Esophagus muscularis mucosa (tissue), 4 donors: ENCODE data around the gene CDC34. TPM values are rescaled to one million over a fixed set of nuclear protein-coding genes. Genes with fewer than 3 reads are reported as not detected.

Source experiments
- DNase-seq: peaks from one replicate; pipeline ENCODE4 v3.0.0-alpha.2; 2017; ENCODE audit errors: extremely low spot score
- H3K27ac ChIP-seq, 4 donors: fragments of 200-600 bp; sonication (generic); replicated peaks in 1 of 4; 1 replicate in 3 of 4; 2 replicates in 1 of 4; pipeline ENCODE4 v1.5.1; 2016 to 2019; ENCODE audit warnings: mild to moderate bottlenecking in 1 of 4
- H3K27me3 ChIP-seq, 4 donors: fragments of 200-600 bp; sonication (generic); one replicate each; pipeline versions ENCODE4 v1.5.1 to v1.6.0; 2016 to 2019
- H3K36me3 ChIP-seq, 4 donors: fragments of 200-600 bp; sonication (generic); one replicate each; pipeline ENCODE4 v1.5.1; 2016 to 2019
- H3K4me1 ChIP-seq, 4 donors: fragments of 200-600 bp; sonication (generic); one replicate each; pipeline ENCODE4 v1.5.1; 2016 to 2019
- H3K4me3 ChIP-seq, 4 donors: fragments of 200-600 bp; sonication (generic); 1 replicate in 2 of 4; 2 replicates in 2 of 4; pipeline ENCODE4 v1.5.1; 2016 to 2019; ENCODE audit warnings: mild to moderate bottlenecking in 4 of 4, moderate library complexity in 1 of 4
- H3K9me3 ChIP-seq, 4 donors: fragments of 200-600 bp; sonication (generic); 1 replicate in 3 of 4; 2 replicates in 1 of 4; pipeline ENCODE4 v1.5.1; 2016 to 2019
- EP300 ChIP-seq: sonication (generic); formaldehyde crosslinking; IDR thresholded peaks from one replicate; pipeline ENCODE4 v1.6.1; 2017; ENCODE audit warnings: antibody characterized with exemption
- POLR2A ChIP-seq: fragments of 450-650 bp; IDR thresholded peaks from one replicate; pipeline ENCODE4 v1.6.1; 2017; ENCODE audit warnings: antibody characterized with exemption, moderate library complexity, mild to moderate bottlenecking, low read depth
- POLR2AphosphoS5 ChIP-seq, 2 donors: sonication (generic); formaldehyde crosslinking; IDR thresholded peaks; one replicate each; pipeline ENCODE4 v1.6.1; 2017; ENCODE audit warnings: antibody characterized with exemption in 2 of 2
- WGBS: methylation state at CpG from one replicate; pipeline ENCODE4 v1.1.5; 2018; 5-methylcytosine and 5-hydroxymethylcytosine counted together
- intact Hi-C: fragments of 100-400 bp; cut with DNase I; formaldehyde crosslinking; loops from one replicate; pipeline ENCODE4 v1.15.1; 2023
- total RNA-seq, 4 donors: library from RNA; depleted of rRNA; stranded (reverse); fragments of >200 nt; gene quantifications; one replicate each; pipeline versions ENCODE4 v1.1.0 to v1.2.1, GENCODE V29; 2016
- TF ChIP-seq, protein P1 (sequence below), 3 experiments: fragments of 200-600 bp in 2 of 3; fragments of 450-650 bp in 1 of 3; sonication (generic) in 2 of 3; IDR thresholded peaks; one replicate each; pipeline ENCODE4 v1.5.1; 2017 to 2019; ENCODE audit warnings: antibody characterized with exemption in 3 of 3, mild to moderate bottlenecking in 2 of 3, moderate library complexity in 1 of 3

CDC34 gene
- total RNA-seq, 4 donors from 2014 or later = 62.5 to 100 (median 76.2) TPM

DNA sequence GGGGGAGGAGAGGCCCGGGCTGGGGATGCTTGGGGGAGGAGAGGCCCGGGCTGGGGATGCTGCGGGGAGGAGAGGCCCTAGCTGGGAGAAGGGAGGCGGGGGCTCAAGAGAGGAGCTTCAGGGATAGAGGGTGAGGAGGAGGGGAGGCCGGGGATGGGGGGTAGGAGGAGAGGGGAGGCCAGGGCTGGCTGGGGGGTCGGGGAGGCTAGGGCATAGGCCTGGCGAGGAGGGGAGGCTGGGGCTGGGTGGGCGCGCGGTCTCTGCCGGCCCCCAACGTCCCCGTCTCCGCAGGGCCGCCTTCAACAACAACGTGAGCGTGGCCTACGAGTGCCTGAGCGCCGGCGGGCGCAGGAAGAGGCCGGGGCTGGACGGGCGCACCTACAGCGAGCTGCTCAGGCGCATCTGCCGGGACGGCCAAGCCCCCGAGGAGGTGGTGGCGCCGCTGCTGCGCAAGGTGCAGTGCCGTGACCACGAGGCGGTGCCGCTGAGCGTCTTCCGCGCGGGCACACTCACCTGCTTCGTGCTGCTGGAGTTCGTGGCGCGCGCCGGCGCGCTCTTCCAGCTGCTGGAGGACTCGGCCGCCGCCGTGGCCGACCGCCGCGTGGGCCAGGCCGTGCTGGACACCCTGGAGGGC lies 12.8 kb upstream of the CDC34 start:
- TF ChIP-seq, protein P1, sequence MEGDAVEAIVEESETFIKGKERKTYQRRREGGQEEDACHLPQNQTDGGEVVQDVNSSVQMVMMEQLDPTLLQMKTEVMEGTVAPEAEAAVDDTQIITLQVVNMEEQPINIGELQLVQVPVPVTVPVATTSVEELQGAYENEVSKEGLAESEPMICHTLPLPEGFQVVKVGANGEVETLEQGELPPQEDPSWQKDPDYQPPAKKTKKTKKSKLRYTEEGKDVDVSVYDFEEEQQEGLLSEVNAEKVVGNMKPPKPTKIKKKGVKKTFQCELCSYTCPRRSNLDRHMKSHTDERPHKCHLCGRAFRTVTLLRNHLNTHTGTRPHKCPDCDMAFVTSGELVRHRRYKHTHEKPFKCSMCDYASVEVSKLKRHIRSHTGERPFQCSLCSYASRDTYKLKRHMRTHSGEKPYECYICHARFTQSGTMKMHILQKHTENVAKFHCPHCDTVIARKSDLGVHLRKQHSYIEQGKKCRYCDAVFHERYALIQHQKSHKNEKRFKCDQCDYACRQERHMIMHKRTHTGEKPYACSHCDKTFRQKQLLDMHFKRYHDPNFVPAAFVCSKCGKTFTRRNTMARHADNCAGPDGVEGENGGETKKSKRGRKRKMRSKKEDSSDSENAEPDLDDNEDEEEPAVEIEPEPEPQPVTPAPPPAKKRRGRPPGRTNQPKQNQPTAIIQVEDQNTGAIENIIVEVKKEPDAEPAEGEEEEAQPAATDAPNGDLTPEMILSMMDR (IDR thresholded peaks at IDR 0.05) = no peak
- TF ChIP-seq EP300 (no peak), POLR2AphosphoS5 (IDR thresholded peaks at IDR 0.05) (no peak), POLR2A (no peak)
- H3K27ac ChIP-seq = no peak overlapping the region
- no peak overlapping the region for H3K4me3 ChIP-seq
- no peaks in the 10 kb centered on the region for H3K27me3 ChIP-seq
- intact Hi-C loops = no loop called here
- H3K4me1 ChIP-seq = peaks cover 0 to 8% (median 0%) of the 10 kb centered on the region in 4 donors
- WGBS = 42% methylated on average over 21 of the region's 58 CpGs
- H3K36me3 ChIP-seq = peaks cover 0 to 18% (median 12%) of the 10 kb centered on the region in 4 donors
- DNase-seq = no peak
- no peaks in the 10 kb centered on the region for H3K9me3 ChIP-seq

DNA sequence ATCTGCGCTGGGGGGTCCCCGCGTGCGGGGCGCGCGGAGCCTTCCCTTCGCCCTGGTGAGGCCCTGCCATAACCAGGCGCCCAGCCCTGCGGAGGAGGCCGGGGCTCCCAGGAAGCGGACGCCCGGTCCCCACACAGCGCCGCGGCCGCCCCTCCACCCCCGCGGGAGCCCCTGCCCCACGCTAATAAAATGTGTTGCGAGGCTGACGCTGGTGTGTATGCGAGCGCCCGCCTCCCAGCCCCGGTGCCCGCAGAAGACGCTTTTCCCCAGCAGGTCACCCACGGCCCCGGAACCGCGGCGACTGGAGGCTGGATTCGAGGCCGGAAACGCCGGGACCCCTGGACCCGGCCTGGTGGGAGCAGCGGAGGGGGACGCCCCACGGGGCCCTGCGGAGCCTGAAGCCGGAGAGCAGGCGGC lies 12.1 kb upstream of the CDC34 start:
- Histone ChIP-seq H3K27ac (no peak overlapping the region), H3K4me3 (no peak overlapping the region), H3K36me3 (peaks cover 0 to 18% (median 11%) of the 10 kb centered on the region in 4 donors), H3K9me3 (no peaks in the 10 kb centered on the region), H3K27me3 (no peaks in the 10 kb centered on the region), H3K4me1 (peaks cover 0 to 12% (median 0%) of the 10 kb centered on the region in 4 donors)
- TF ChIP-seq POLR2A = no peak
- TF ChIP-seq, protein P1 (IDR thresholded peaks at IDR 0.05) = no peak
- TF ChIP-seq EP300 = no peak
- TF ChIP-seq POLR2AphosphoS5 (IDR thresholded peaks at IDR 0.05) = no peak
- DNase-seq = no peak
- WGBS = 68% methylated on average over 11 of the region's 45 CpGs
- intact Hi-C loops = no loop called here

DNA sequence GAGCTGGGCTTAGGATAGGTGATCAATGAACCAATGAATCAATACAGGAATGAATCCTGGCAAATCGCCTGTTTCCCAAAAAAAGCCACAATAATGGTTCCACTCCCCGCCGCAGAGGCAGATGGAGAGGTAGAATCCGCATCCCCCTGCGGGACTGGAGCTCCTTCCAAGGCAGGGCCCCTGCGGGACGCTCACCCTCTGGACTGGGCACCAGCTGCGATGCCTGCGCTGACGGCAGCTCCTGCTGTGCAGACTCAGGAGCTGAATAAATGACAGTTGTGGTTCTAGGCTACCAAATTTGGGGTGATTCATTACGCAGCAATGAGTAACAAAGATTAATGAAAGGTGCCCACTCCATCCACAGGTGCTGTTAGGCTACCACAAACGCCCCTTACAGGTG lies 8.8 kb upstream of the CDC34 start:
- intact Hi-C loops = no loop called here
- Histone ChIP-seq H3K27ac (no peak overlapping the region), H3K36me3 (peaks cover 0 to 18% (median 11%) of the 10 kb centered on the region in 4 donors), H3K9me3 (no peaks in the 10 kb centered on the region), H3K27me3 (peaks cover 0 to 18% (median 0%) of the 10 kb centered on the region in 4 donors), H3K4me3 (no peak overlapping the region), H3K4me1 (peaks cover 0 to 13% (median 0%) of the 10 kb centered on the region in 4 donors)
- TF ChIP-seq, protein P1 (IDR thresholded peaks at IDR 0.05) = no peak
- TF ChIP-seq POLR2AphosphoS5 (IDR thresholded peaks at IDR 0.05) = no peak
- TF ChIP-seq POLR2A = no peak
- TF ChIP-seq EP300 = no peak
- 98% methylated on average over 12 of the region's 12 CpGs for WGBS
- no peak for DNase-seq

DNA sequence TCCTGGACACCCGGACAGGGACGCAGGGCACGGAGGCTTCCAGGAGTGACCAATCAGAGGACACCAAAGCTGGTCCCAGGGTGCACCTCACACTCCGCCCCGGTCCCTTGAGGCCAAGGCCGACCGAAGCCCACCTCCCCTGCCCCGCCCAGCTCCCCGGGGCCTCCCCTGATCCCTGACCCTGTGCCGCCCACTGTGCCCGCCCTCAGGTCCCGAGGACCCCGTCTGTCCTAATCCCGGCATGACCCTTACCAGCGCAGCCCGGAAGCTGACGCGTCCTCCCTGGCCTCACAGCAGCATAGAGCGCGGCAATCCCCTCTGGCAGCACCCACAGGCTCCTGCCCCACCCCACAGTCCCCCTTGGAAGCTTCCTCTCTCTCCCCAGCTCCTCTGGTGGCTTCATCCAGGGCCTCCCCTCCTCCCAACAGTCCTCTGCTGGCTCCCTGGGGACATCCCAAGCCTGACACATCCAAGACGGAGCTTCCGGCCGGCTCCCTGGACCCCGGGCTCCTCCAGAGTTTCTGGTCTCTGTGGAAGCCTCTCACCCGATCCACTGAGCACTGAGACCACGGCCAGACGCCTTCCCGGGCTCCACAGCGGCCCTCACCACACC lies 7.4 kb upstream of the CDC34 start:
- WGBS = 58% methylated on average over 24 of the region's 29 CpGs
- DNase-seq = no peak
- H3K4me1 ChIP-seq = peaks cover 0 to 6% (median 0%) of the 10 kb centered on the region in 4 donors
- H3K36me3 ChIP-seq = peaks cover 0 to 18% (median 10%) of the 10 kb centered on the region in 4 donors
- peaks cover 0 to 18% (median 0%) of the 10 kb centered on the region in 4 donors for H3K27me3 ChIP-seq
- H3K9me3 ChIP-seq = no peaks in the 10 kb centered on the region
- no peak overlapping the region for H3K4me3 ChIP-seq
- H3K27ac ChIP-seq = no peak overlapping the region
- intact Hi-C loops = no loop called here
- TF ChIP-seq EP300 = no peak
- TF ChIP-seq, protein P1 (IDR thresholded peaks at IDR 0.05) = no peak
- TF ChIP-seq POLR2AphosphoS5 (IDR thresholded peaks at IDR 0.05) = no peak
- TF ChIP-seq POLR2A = no peak
